Measurements from ENCODE around the gene DCANP1.
A peak's percentile ranks its signal among the peaks of the same experiment; 100 is the strongest.
"Not testable (repeated sequence)": the region's sequence is repeated elsewhere in the genome, so short reads cannot be mapped to it uniquely, and the experiment has no call there.

Gene DCANP1

GRCh38 chr5:135447298-135447929 lies at the start of gene DCANP1:
TSS of gene DCANP1 (minus strand) at chr5:135447348. CDS start at chr5:135447108, 240 bp downstream.
- DNase-seq, result peak; percentile 9

- not testable (repeated sequence) for DNase-seq
Observed at GRCh38 chr5:135495531-135495930, 48.4 kb upstream of the DCANP1 start.

GRCh38 chr5:135494196-135494595 lies 47.0 kb upstream of the DCANP1 start:
- DNase-seq, result no peak

- DNase-seq, result peak; percentile 9
Observed at GRCh38 chr5:135493406-135494180, 46.4 kb upstream of the DCANP1 start.

GRCh38 chr5:135492319-135492626 lies 45.1 kb upstream of the DCANP1 start:
- DNase-seq, result no peak

GRCh38 chr5:135491552-135492318 lies 44.6 kb upstream of the DCANP1 start:
- DNase-seq, result peak; percentile 67

- no peak for DNase-seq
Observed at GRCh38 chr5:135491038-135491551, 43.9 kb upstream of the DCANP1 start.

- no peak for DNase-seq
Observed at GRCh38 chr5:135490245-135491037, 43.3 kb upstream of the DCANP1 start.

GRCh38 chr5:135489466-135490244 lies 42.5 kb upstream of the DCANP1 start:
- no peak for DNase-seq

- peak; percentile 66 for DNase-seq
Observed at GRCh38 chr5:135488727-135489465, 41.7 kb upstream of the DCANP1 start.

GRCh38 chr5:135487839-135488514 lies 40.8 kb upstream of the DCANP1 start:
- no peak for DNase-seq

- DNase-seq, result no peak
Observed at GRCh38 chr5:135487037-135487395, 39.9 kb upstream of the DCANP1 start.

- no peak for DNase-seq
Observed at GRCh38 chr5:135486131-135487036, 39.2 kb upstream of the DCANP1 start.

GRCh38 chr5:135484674-135485086 lies 37.5 kb upstream of the DCANP1 start:
- DNase-seq, result no peak

GRCh38 chr5:135483254-135483653 lies 36.1 kb upstream of the DCANP1 start:
- DNase-seq, result no peak

- DNase-seq, result no peak
Observed at GRCh38 chr5:135482381-135482933, 35.3 kb upstream of the DCANP1 start.

GRCh38 chr5:135481909-135482311 lies 34.8 kb upstream of the DCANP1 start:
- DNase-seq, result no peak

- DNase-seq, result no peak
Observed at GRCh38 chr5:135481387-135481786, 34.2 kb upstream of the DCANP1 start.

GRCh38 chr5:135480511-135480910 lies 33.4 kb upstream of the DCANP1 start:
- DNase-seq, result no peak

Data from DMS79 (cell line).